ENCODE measurements around the gene ARID4A.
"Not testable (repeated sequence)": the region's sequence is repeated elsewhere in the genome, so short reads cannot be mapped to it uniquely, and the experiment has no call there.

Gene ARID4A

GRCh38 chr14:58296726-58297125 lies 1.6 kb upstream of the ARID4A start:
- no peak for DNase-seq

- no peak for DNase-seq
These were observed 968 bp upstream of the ARID4A start for GRCh38 chr14:58297412-58297761.

GRCh38 chr14:58297762-58298476 lies 436 bp upstream of the ARID4A start:
- DNase-seq = peak; percentile 97

- no peak for DNase-seq
These were observed 1.3 kb downstream of the ARID4A start for GRCh38 chr14:58299401-58300330.

GRCh38 chr14:58301416-58301815 lies 3.1 kb downstream of the ARID4A start:
- no peak for DNase-seq

GRCh38 chr14:58305730-58306129 lies 7.4 kb downstream of the ARID4A start:
- no peak for DNase-seq

- DNase-seq = no peak
These were observed 9.4 kb downstream of the ARID4A start for GRCh38 chr14:58307597-58308316.

- no peak for DNase-seq
These were observed 10.7 kb downstream of the ARID4A start for GRCh38 chr14:58309086-58309485.

- DNase-seq = no peak
These were observed 15.3 kb downstream of the ARID4A start for GRCh38 chr14:58313699-58314098.

- no peak for DNase-seq
These were observed 17.3 kb downstream of the ARID4A start for GRCh38 chr14:58315606-58316005.

- DNase-seq = no peak
These were observed 28.7 kb downstream of the ARID4A start for GRCh38 chr14:58327019-58327418.

GRCh38 chr14:58331111-58331510 lies 32.8 kb downstream of the ARID4A start:
- peak; percentile 86 for DNase-seq

- no peak for DNase-seq
These were observed 34.2 kb downstream of the ARID4A start for GRCh38 chr14:58332561-58332960.

GRCh38 chr14:58339666-58340065 lies 41.3 kb downstream of the ARID4A start:
- DNase-seq = not testable (repeated sequence)

GRCh38 chr14:58341152-58341748 lies 42.9 kb downstream of the ARID4A start:
- no peak for DNase-seq

- DNase-seq = not testable (repeated sequence)
These were observed 45.2 kb downstream of the ARID4A start for GRCh38 chr14:58343535-58343934.

GRCh38 chr14:58353516-58354299 lies 55.4 kb downstream of the ARID4A start:
- DNase-seq = no peak

GRCh38 chr14:58354808-58355207 lies 56.5 kb downstream of the ARID4A start:
- DNase-seq = no peak

GRCh38 chr14:58356268-58356667 lies 57.9 kb downstream of the ARID4A start:
- no peak for DNase-seq

GRCh38 chr14:58362272-58362671 lies 63.9 kb downstream of the ARID4A start:
- DNase-seq = not testable (repeated sequence)

GRCh38 chr14:58362798-58363412 lies 64.5 kb downstream of the ARID4A start:
- DNase-seq = no peak

- DNase-seq = no peak
These were observed 66.0 kb downstream of the ARID4A start for GRCh38 chr14:58364316-58364715.
